Psoas muscle (tissue), 8 donors: ENCODE results near the gene CMYA5. TPM values are rescaled to one million over a fixed set of nuclear protein-coding genes. Genes with fewer than 3 reads are reported as not detected.
"Not testable (repeated sequence)": the region's sequence is repeated elsewhere in the genome, so short reads cannot be mapped to it uniquely, and the experiment has no call there.

Experiments used
- ATAC-seq, 4 donors: fragments of 200-7000 bp; cut with Tn5 transposase; one replicate each; pipeline ENCODE4 v1.9.1; 2020; ENCODE audit warnings: moderate library complexity in 3 of 4, mild to moderate bottlenecking in 2 of 4
- DNase-seq, 2 donors: peaks; one replicate each; pipeline ENCODE4 v3.0.0-alpha.2; 2020
- H3K27ac ChIP-seq: fragments of 200-600 bp; one replicate; pipeline ENCODE4 v1.8.0; 2022
- H3K27me3 ChIP-seq, 3 donors: fragments of 200-600 bp in 1 of 3; one replicate each; pipeline versions ENCODE4 v1.6.1 to v1.8.0; 2013 to 2022; ENCODE audit warnings: low read length in 2 of 3, mild to moderate bottlenecking in 2 of 3, moderate library complexity in 1 of 3; ENCODE audit not compliant: insufficient read depth in 3 of 3
- H3K36me3 ChIP-seq, 2 donors: fragments of 200-600 bp in 1 of 2; one replicate each; pipeline versions ENCODE4 v1.6.1 to v1.8.0; 2013 to 2022; ENCODE audit warnings: low read depth in 1 of 2, mild to moderate bottlenecking in 1 of 2, moderate library complexity in 1 of 2; ENCODE audit not compliant: insufficient read depth in 1 of 2
- H3K4me1 ChIP-seq: fragments of 200-600 bp; one replicate; pipeline ENCODE4 v1.8.0; 2022
- H3K4me3 ChIP-seq: fragments of 200-600 bp; one replicate; pipeline ENCODE4 v1.8.0; 2022; ENCODE audit warnings: mild to moderate bottlenecking
- H3K9me3 ChIP-seq: fragments of 200-600 bp; one replicate; pipeline ENCODE4 v1.8.0; 2022
- CTCF ChIP-seq: fragments of 200-600 bp; IDR thresholded peaks from one replicate; pipeline ENCODE4 v1.8.0; 2022; ENCODE audit warnings: antibody characterized with exemption
- WGBS, 3 donors: extraction: QIAGEN DNeasy Blood & Tissue Kit; methylation state at CpG; one replicate each; pipeline versions ENCODE4 v1.1.6 to v1.1.7; 2013; 5-methylcytosine and 5-hydroxymethylcytosine counted together
- intact Hi-C, 2 donors: fragments of 100-400 bp; cut with DNase I; formaldehyde crosslinking; loops; one replicate each; pipeline versions ENCODE4 v1.11.0 to v1.14.2; 2022
- polyA plus RNA-seq, 3 donors: library from polyadenylated mRNA; stranded (reverse); fragments of 200-250 nt; gene quantifications; one replicate each; pipeline ENCODE4 v1.2.3, GENCODE V29; 2013
- total RNA-seq, 4 donors: library from RNA; stranded (reverse); fragmentation: NEBNext Ultra II Directional in 2 of 4; extraction: Animal tissue kit (Norgen Biotek cat#: 25700) in 2 of 4; gene quantifications; one replicate each; pipeline versions ENCODE4 v1.2.1 to v1.2.4, GENCODE V29; 2021 to 2023
- donor health status: healthy with polysubstance abuse.
- donor health status: DM: no; HTN: no; CAD: no; lungs with moderate emphysema.
- donor health status: Bipolar disorder and iron deficiency.
- donor health status: healthy.
- donor health status: DM: yes; HTN: yes; CAD: no.
- donor health status: DM: no; HTN: no; CAD: no.
- donor health status: DM: no; HTN: no; CAD: no.
- donor health status: DM: yes; HTN: yes; CAD: no.

CMYA5 gene
- total and polyA plus RNA-seq, 7 donors, result 290 to 1,472 (median 1,216) TPM

- H3K36me3 ChIP-seq, result peaks cover 5 to 94% of the 10 kb centered on the region in 2 donors
- 88 to 95% (median 89%) methylated on average over 1 of the region's 1 CpG for WGBS, 3 donors
- no peaks in the 10 kb centered on the region for H3K27me3 ChIP-seq
- intact Hi-C loops, result no loop called here
- H3K4me3 ChIP-seq, result no peak overlapping the region
- ATAC-seq (peak; percentile 20 to 27 (median 22)), DNase-seq (no peak)
- peaks cover 6% of the 10 kb centered on the region for H3K4me1 ChIP-seq
- TF ChIP-seq CTCF, result no peak
- peak overlapping the region; percentile 74 for H3K27ac ChIP-seq
- no peaks in the 10 kb centered on the region for H3K9me3 ChIP-seq
These were observed 70.2 kb downstream of the CMYA5 start for GRCh38 chr5:79759848-79760247.

DNA sequence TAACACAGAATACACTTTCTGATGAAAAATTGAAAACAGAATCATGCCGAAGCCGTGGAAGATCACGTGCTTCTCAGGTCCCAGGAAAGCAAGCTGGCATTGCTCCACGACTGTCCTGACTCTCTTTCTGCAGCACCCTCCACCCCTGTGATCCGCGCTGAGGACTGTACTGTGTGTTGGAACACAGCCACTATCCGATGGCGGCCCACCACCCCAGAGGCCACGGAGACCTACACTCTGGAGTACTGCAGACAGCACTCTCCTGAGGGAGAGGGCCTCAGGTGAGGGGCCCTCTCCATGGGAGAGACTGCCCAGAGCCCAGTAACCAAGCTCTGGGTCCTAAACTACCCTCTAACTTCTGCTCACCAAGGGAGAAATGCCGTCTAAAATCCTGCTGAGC, 73.3 kb downstream of the CMYA5 start:
- H3K36me3 ChIP-seq, result peaks cover 5 to 76% of the 10 kb centered on the region in 2 donors
- H3K27ac ChIP-seq, result no peak overlapping the region
- intact Hi-C loops, result no loop called here
- H3K4me1 ChIP-seq, result peaks cover 6% of the 10 kb centered on the region
- TF ChIP-seq CTCF, result no peak
- 78 to 79% (median 78%) methylated on average over 10 of the region's 10 CpGs for WGBS, 3 donors
- H3K9me3 ChIP-seq, result no peaks in the 10 kb centered on the region
- peak; percentile 11 to 36 (median 22) for ATAC-seq
- H3K4me3 ChIP-seq, result no peak overlapping the region
- DNase-seq, result no peak
- no peaks in the 10 kb centered on the region for H3K27me3 ChIP-seq

DNA sequence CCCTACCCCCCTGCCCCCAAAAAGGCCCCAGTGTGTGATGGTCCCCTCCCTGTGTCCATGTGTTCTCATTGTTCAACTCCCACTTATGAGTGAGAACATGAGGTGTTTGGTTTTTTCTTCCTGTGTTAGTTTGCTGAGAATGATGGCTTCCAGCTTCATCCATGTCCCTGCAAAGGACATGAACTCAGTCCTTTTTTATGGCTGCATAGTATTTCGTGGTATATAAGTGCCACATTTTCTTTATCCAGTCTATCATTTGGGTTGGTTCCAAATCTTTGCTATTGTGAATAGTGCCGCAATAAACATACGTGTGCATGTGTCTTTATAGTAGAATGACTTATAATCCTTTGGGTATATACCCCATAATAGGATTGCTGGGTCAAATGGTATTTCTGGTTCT, 74.5 kb downstream of the CMYA5 start:
- H3K36me3 ChIP-seq, result peaks cover 5 to 77% of the 10 kb centered on the region in 2 donors
- H3K4me3 ChIP-seq, DNase-seq, ATAC-seq, intact Hi-C loops, H3K27ac ChIP-seq, H3K27me3 ChIP-seq, H3K4me1 ChIP-seq, H3K9me3 ChIP-seq: not testable (repeated sequence)
- 78 to 95% (median 93%) methylated on average over 3 of the region's 3 CpGs for WGBS, 3 donors

DNA sequence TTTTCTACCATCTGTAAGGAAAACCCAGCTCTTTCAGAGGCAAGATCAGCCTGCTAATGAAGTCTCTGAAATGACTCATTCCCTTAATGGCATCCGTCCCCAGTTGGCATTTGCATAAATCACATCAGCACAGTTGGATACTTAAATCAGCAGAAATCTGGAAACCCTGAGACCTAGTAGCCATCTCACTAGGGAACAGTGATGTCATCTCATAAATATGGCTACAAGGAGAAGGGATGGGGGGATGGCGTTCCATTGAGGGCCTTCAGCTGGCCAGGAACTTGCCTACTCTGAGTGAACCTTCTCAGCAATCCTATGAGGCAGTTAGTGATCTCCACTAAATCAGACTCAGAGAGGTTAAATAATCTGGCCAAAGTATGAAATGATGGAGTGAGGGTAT, 81.8 kb downstream of the CMYA5 start:
- Histone ChIP-seq H3K4me3 (no peak overlapping the region), H3K36me3 (peaks cover 0 to 86% of the 10 kb centered on the region in 2 donors), H3K27me3 (no peaks in the 10 kb centered on the region), H3K27ac (peak overlapping the region; percentile 62), H3K9me3 (no peaks in the 10 kb centered on the region), H3K4me1 (peaks cover 14% of the 10 kb centered on the region)
- TF ChIP-seq CTCF, result no peak
- peak; percentile 75 to 86 (median 80) for ATAC-seq
- WGBS, 3 donors, result 27 to 47% (median 29%) methylated on average over 2 of the region's 2 CpGs
- no peak for DNase-seq
- intact Hi-C loops, result no loop called here

DNA sequence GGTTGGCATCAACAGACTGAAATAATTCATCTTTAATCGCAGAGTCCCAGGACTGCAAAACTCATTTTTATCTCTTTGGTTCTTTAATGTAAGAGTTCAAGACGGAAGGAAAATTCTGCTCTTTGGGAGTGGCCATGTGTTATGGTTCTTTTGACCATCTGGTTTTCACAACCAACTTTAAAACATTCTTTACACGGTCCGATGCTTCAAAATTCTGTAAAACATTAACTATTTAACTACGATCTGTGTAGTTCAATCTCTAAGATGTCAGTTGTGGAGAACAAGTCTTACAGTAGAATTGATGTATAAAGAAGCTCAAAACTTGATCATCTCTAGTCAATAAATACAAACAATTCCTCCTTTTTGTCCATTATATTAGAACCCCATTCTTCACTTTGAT, 83.0 kb downstream of the CMYA5 start:
- no peak for DNase-seq
- Histone ChIP-seq H3K36me3 (peaks cover 0 to 95% of the 10 kb centered on the region in 2 donors), H3K4me1 (peaks cover 14% of the 10 kb centered on the region), H3K27ac (no peak overlapping the region), H3K27me3 (no peaks in the 10 kb centered on the region), H3K4me3 (no peak overlapping the region), H3K9me3 (no peaks in the 10 kb centered on the region)
- 83 to 87% (median 85%) methylated on average over 5 of the region's 5 CpGs for WGBS, 3 donors
- intact Hi-C loops, result no loop called here
- no peak for ATAC-seq
- TF ChIP-seq CTCF, result no peak
